IMR-90 (cell line): Measurements from ENCODE around the gene NEK6.

ENCODE experiments used
- BHLHE40 ChIP-seq: fragments of 150-350 bp; IDR thresholded peaks from 2 replicates; pipeline ENCODE4 v1.6.1; 2016; ENCODE audit warnings: mild to moderate bottlenecking, low read depth, low read length
- CEBPB ChIP-seq: IDR thresholded peaks from 2 replicates; pipeline ENCODE4 v1.6.1; 2012; ENCODE audit warnings: low read depth, low read length, improper control_type of control experiment
- CHD1 ChIP-seq: IDR thresholded peaks from 2 replicates; pipeline ENCODE4 v1.6.1; 2012; ENCODE audit warnings: low read depth, low read length, improper control_type of control experiment
- CTCF ChIP-seq: conservative IDR thresholded peaks from 2 replicates; pipeline ENCODE4 v1.5.1; 2012; ENCODE audit warnings: mild to moderate bottlenecking, low read depth, low read length, improper control_type of control experiment
- ELK1 ChIP-seq: fragments of 150-350 bp; IDR thresholded peaks from 2 replicates; pipeline ENCODE4 v1.6.1; 2016; ENCODE audit warnings: low read depth, mild to moderate bottlenecking, low read length, moderate library complexity, borderline replicate concordance
- MAFK ChIP-seq: IDR thresholded peaks from 2 replicates; pipeline ENCODE4 v1.6.1; 2012; ENCODE audit warnings: low read depth, low read length, improper control_type of control experiment
- MAZ ChIP-seq: IDR thresholded peaks from 2 replicates; pipeline ENCODE4 v1.6.1; 2012; ENCODE audit warnings: low read depth, mild to moderate bottlenecking, low read length, improper control_type of control experiment, moderate library complexity, borderline replicate concordance
- NFE2L2 ChIP-seq: fragments of 150-350 bp; IDR thresholded peaks from 2 replicates; pipeline ENCODE4 v1.6.1; 2016; ENCODE audit warnings: low read depth, mild to moderate bottlenecking, low read length
- POLR2A ChIP-seq: IDR thresholded peaks from 2 replicates; pipeline ENCODE4 v1.6.1; 2012; ENCODE audit warnings: mild to moderate bottlenecking, low read depth, low read length
- RAD21 ChIP-seq: IDR thresholded peaks from 2 replicates; pipeline ENCODE4 v1.6.1; 2012; ENCODE audit warnings: low read length, improper control_type of control experiment
- RCOR1 ChIP-seq: IDR thresholded peaks from 2 replicates; pipeline ENCODE4 v1.6.1; 2012; ENCODE audit warnings: mild to moderate bottlenecking, low read length, improper control_type of control experiment; ENCODE audit not compliant: insufficient replicate concordance
- RFX5 ChIP-seq: IDR thresholded peaks from 2 replicates; pipeline ENCODE4 v1.8.0; 2012; ENCODE audit warnings: low read depth, mild to moderate bottlenecking, low read length, moderate library complexity
- SMC3 ChIP-seq: fragments of 150-350 bp; IDR thresholded peaks from 2 replicates; pipeline ENCODE4 v1.6.1; 2016; ENCODE audit warnings: low read depth, mild to moderate bottlenecking, antibody characterized with exemption, low read length, moderate library complexity
- USF2 ChIP-seq: fragments of 150-350 bp; IDR thresholded peaks from 2 replicates; pipeline ENCODE4 v1.6.1; 2017; ENCODE audit warnings: mild to moderate bottlenecking, antibody characterized with exemption, low read length, low read depth

GRCh38 chr9:124389146-124389939 lies 131.6 kb downstream of the NEK6 start:
- TF ChIP-seq CTCF (no peak), CEBPB (no peak), POLR2A (no peak), ELK1 (no peak), USF2 (no peak), RCOR1 (no peak), BHLHE40 (no peak), MAFK (no peak), RFX5 (no peak), RAD21 (no peak), MAZ (no peak), CHD1 (no peak), NFE2L2 (no peak), SMC3 (no peak)
